Left lung (tissue), 10 donors: ENCODE data around the gene NKD2. TPM values are rescaled to one million over a fixed set of nuclear protein-coding genes. Genes with fewer than 3 reads are reported as not detected.

Experiments
- ATAC-seq: fragments of 200-7000 bp; cut with Tn5 transposase; one replicate; pipeline ENCODE4 v1.9.1; 2020; ENCODE audit warnings: moderate library complexity
- DNase-seq, 4 donors: peaks; one replicate each; pipeline ENCODE4 v3.0.0-alpha.2; 2013 to 2020
- H3K27ac ChIP-seq, 2 donors: fragments of 200-600 bp; sonication (generic) in 1 of 2; one replicate each; pipeline versions ENCODE4 v1.5.0 to v1.8.0; 2020 to 2021
- H3K27me3 ChIP-seq, 2 donors: fragments of 200-600 bp; sonication (generic) in 1 of 2; one replicate each; pipeline versions ENCODE4 v1.5.0 to v1.8.0; 2020 to 2021
- H3K36me3 ChIP-seq, 2 donors: fragments of 200-600 bp; sonication (generic) in 1 of 2; one replicate each; pipeline versions ENCODE4 v1.5.0 to v1.8.0; 2020 to 2021
- H3K4me1 ChIP-seq, 2 donors: fragments of 200-600 bp; one replicate each; pipeline ENCODE4 v1.8.0; 2021
- H3K4me3 ChIP-seq, 2 donors: fragments of 200-600 bp; sonication (generic) in 1 of 2; one replicate each; pipeline versions ENCODE4 v1.5.0 to v1.8.0; 2020 to 2021; ENCODE audit warnings: mild to moderate bottlenecking in 1 of 2
- H3K9me3 ChIP-seq, 2 donors: fragments of 200-600 bp; sonication (generic) in 1 of 2; one replicate each; pipeline versions ENCODE4 v1.5.0 to v1.8.0; 2020 to 2021
- intact Hi-C, 2 donors: fragments of 100-400 bp; cut with DNase I; formaldehyde crosslinking; loops; one replicate each; pipeline versions ENCODE4 v1.11.2 to v1.14.2; 2022
- microRNA-seq, 2 donors: library from miRNA; unstranded; fragments of <30 nt; microRNA quantifications; one replicate each; pipeline ENCODE4, GENCODE V29; 2019
- polyA plus RNA-seq, 6 donors: library from polyadenylated mRNA; unstranded; fragments of 120-200 nt; gene quantifications; one replicate each; pipeline ENCODE4 v1.2.1, GENCODE V29; 2013; ENCODE audit not compliant: insufficient read length in 6 of 6
- total RNA-seq, 2 donors: library from RNA; stranded (reverse); fragmentation: NEBNext Ultra II Directional; extraction: Animal tissue kit (Norgen Biotek cat#: 25700); gene quantifications; one replicate each; pipeline ENCODE4 v1.2.1, GENCODE V29; 2021
- TF ChIP-seq, protein P1 (sequence below), 2 donors: fragments of 200-600 bp; sonication (generic) in 1 of 2; IDR thresholded peaks; one replicate each; pipeline versions ENCODE4 v1.5.0 to v1.8.0; 2021; ENCODE audit warnings: antibody characterized with exemption in 2 of 2
- donor health status: DM: no; HTN: yes; CAD: no.
- donor health status: DM: no; HTN: no; CAD: no.

Gene NKD2
- total and polyA plus RNA-seq, 8 donors = 6.3 to 61.5 (median 10.3) TPM

DNA sequence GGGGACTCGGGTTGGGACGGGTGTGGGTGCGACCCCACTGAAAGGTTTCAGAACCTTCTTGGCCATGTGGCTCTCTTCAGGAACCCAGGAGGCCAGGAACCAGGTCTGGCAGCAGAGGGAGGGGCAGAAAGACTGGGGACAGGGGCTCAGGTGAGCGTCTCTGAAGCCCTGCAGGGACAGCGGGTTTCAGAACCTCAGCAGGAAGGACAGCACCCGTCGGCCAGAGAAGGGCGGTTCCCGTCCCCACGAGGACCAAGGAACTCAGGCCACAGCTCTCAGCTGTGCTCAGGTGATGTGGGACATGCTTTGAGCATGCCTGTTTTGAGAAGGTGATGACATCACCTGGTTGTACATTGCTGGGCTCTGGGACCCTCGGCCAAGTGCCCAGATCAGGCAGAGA is 77.5 kb downstream of the NKD2 start:
- Histone ChIP-seq H3K4me1 (no peaks in the 10 kb centered on the region), H3K9me3 (no peaks in the 10 kb centered on the region), H3K27me3 (no peaks in the 10 kb centered on the region), H3K4me3 (no peak overlapping the region), H3K36me3 (peaks cover 0 to 83% of the 10 kb centered on the region in 2 donors), H3K27ac (no peak overlapping the region)
- DNase-seq (no peak), ATAC-seq (no peak)
- TF ChIP-seq, protein P1, sequence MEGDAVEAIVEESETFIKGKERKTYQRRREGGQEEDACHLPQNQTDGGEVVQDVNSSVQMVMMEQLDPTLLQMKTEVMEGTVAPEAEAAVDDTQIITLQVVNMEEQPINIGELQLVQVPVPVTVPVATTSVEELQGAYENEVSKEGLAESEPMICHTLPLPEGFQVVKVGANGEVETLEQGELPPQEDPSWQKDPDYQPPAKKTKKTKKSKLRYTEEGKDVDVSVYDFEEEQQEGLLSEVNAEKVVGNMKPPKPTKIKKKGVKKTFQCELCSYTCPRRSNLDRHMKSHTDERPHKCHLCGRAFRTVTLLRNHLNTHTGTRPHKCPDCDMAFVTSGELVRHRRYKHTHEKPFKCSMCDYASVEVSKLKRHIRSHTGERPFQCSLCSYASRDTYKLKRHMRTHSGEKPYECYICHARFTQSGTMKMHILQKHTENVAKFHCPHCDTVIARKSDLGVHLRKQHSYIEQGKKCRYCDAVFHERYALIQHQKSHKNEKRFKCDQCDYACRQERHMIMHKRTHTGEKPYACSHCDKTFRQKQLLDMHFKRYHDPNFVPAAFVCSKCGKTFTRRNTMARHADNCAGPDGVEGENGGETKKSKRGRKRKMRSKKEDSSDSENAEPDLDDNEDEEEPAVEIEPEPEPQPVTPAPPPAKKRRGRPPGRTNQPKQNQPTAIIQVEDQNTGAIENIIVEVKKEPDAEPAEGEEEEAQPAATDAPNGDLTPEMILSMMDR (IDR thresholded peaks at IDR 0.05) = no peak
- intact Hi-C loops = no loop called here

DNA sequence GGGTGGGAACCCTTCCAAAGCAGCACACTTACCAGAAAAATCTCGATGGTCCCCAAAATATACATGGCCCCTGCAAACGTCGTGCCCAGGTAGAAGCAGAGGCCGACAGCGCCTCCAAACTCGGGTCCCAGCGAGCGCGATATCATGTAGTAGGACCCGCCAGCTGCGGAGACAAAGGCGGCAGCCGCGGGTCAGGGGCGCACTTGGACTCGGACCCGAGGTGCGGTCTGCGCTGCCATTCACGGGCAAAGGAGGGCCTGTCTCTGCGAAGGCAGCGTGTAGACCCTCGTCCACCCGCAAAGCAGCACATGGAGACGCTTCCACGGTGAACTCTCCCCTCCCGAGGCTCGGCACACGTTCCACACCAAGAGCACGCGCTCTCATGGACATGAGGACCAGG is 78.3 kb downstream of the NKD2 start:
- peaks cover 0 to 83% of the 10 kb centered on the region in 2 donors for H3K36me3 ChIP-seq
- no peaks in the 10 kb centered on the region for H3K9me3 ChIP-seq
- DNase-seq (no peak), ATAC-seq (no peak)
- peaks cover 0 to 4% of the 10 kb centered on the region in 2 donors for H3K4me1 ChIP-seq
- intact Hi-C loops = no loop called here
- no peaks in the 10 kb centered on the region for H3K27me3 ChIP-seq
- TF ChIP-seq, protein P1 (IDR thresholded peaks at IDR 0.05) = no peak
- H3K27ac ChIP-seq = no peak overlapping the region
- H3K4me3 ChIP-seq = no peak overlapping the region

DNA sequence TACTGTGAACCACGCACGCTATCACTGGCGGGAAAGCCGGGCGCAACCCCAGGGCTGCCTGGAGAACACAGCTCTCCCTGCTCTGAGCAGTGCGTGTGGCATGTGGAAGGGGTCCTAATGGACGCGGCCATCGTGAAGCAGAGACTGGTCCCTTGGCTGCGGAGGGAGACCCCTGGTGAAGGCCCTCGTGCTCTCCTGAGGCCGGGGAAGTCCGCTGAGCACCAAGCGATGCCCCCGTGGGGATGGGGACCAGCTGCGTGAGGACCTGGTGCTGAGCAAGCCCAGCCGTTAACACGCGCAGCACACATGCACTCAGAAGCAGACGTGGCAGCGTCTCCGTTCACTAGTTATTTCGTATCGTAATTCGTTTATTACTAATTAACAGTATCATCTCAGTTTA is 78.8 kb downstream of the NKD2 start:
- H3K27me3 ChIP-seq = no peaks in the 10 kb centered on the region
- H3K4me3 ChIP-seq = no peak overlapping the region
- no peaks in the 10 kb centered on the region for H3K9me3 ChIP-seq
- peaks cover 0 to 88% of the 10 kb centered on the region in 2 donors for H3K36me3 ChIP-seq
- H3K4me1 ChIP-seq = peaks cover 0 to 7% of the 10 kb centered on the region in 2 donors
- ATAC-seq = no peak
- no peak for DNase-seq
- intact Hi-C loops = no loop called here
- no peak overlapping the region for H3K27ac ChIP-seq
- TF ChIP-seq, protein P1 (IDR thresholded peaks at IDR 0.05) = no peak

DNA sequence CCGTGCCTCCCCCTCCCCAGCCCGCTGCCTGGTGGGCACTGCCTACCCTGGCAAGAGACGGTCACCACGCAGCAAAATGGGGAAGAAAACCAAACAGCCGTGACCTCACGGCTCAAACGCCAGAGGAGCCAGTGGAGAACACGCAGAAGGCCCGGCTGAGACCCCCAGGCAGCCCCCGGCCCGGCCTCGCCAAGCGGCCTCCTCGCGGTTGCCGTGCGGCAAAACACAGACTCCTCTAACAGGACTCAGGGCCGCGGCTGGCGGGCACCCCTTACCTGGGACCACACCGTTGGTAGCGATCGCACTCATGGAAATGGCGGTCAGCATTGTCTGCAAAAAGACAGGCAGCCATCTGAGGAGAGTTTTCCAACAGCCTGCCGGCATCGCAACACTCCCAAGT is 79.4 kb downstream of the NKD2 start:
- Histone ChIP-seq H3K4me1 (peaks cover 0 to 7% of the 10 kb centered on the region in 2 donors), H3K27me3 (no peaks in the 10 kb centered on the region), H3K4me3 (no peak overlapping the region), H3K36me3 (peaks cover 0 to 92% of the 10 kb centered on the region in 2 donors), H3K9me3 (no peaks in the 10 kb centered on the region), H3K27ac (no peak overlapping the region)
- ATAC-seq = no peak
- TF ChIP-seq, protein P1 (IDR thresholded peaks at IDR 0.05) = no peak
- no peak for DNase-seq
- intact Hi-C loops = no loop called here

Small RNAs within 50 kb of the gene (microRNA-seq; reads per million reads assigned to microRNA genes)
- gene MIR4635 = 0 to 0.14 reads per million in 2 donors

Other genes starting within 250 kb of the NKD2 start
- 10 to 100 TPM in 1 of 2 donors, 1 to 10 TPM in 1; 8.4 to 26.4 TPM for gene ZDHHC11B, start 224.1 kb upstream of the NKD2 start, total RNA-seq
- gene ZDHHC11B, start 224.1 kb upstream of the NKD2 start, polyA plus RNA-seq = 10 to 100 TPM; 24.0 to 52.3 (median 37.6) TPM
- gene ZDHHC11, start 157.8 kb upstream of the NKD2 start, total RNA-seq = 10 to 100 TPM; 14.6 to 34.9 TPM
- gene ZDHHC11, start 157.8 kb upstream of the NKD2 start, polyA plus RNA-seq = 10 to 100 TPM; 20.9 to 37.1 (median 25.8) TPM
- 10 to 100 TPM; 37.9 to 40.8 TPM for gene BRD9, start 116.0 kb upstream of the NKD2 start, total RNA-seq
- gene BRD9, start 116.0 kb upstream of the NKD2 start, polyA plus RNA-seq = 10 to 100 TPM; 46.8 to 60.6 (median 51.0) TPM
- 1 to 10 TPM; 4.3 to 4.5 TPM for gene TRIP13, start 115.9 kb upstream of the NKD2 start, total RNA-seq
- 10 to 100 TPM in 5 of 6 donors, 1 to 10 TPM in 1; 9.4 to 17.4 (median 14.0) TPM for gene TRIP13, start 115.9 kb upstream of the NKD2 start, polyA plus RNA-seq
- 10 to 100 TPM; 39.4 to 45.0 TPM for gene SLC12A7, start 103.3 kb downstream of the NKD2 start, total RNA-seq
- gene SLC12A7, start 103.3 kb downstream of the NKD2 start, polyA plus RNA-seq = 10 to 100 TPM; 28.1 to 40.3 (median 31.3) TPM
- not detected for gene SLC6A19, start 192.8 kb downstream of the NKD2 start, total RNA-seq
- under 1 TPM; 0.04 to 0.54 (median 0.19) TPM for gene SLC6A19, start 192.8 kb downstream of the NKD2 start, polyA plus RNA-seq
- gene SLC6A18, start 216.6 kb downstream of the NKD2 start, total RNA-seq = not detected
- under 1 TPM in 1 of 6 donors, not detected in 5; 0.18 TPM for gene SLC6A18, start 216.6 kb downstream of the NKD2 start, polyA plus RNA-seq